Activated CD4-positive, alpha-beta T cell treated with anti-CD3 and anti-CD28 coated beads, Interleukin-2, amount 10 ng/mL, durations not matched to agents 7 days and 5 days (primary cell): ENCODE data around the gene CNPY4. TPM values are rescaled to one million over a fixed set of nuclear protein-coding genes. Genes with fewer than 3 reads are reported as not detected.
A peak's percentile ranks its signal among the peaks of the same experiment; 100 is the strongest.
"Not testable (repeated sequence)": the region's sequence is repeated elsewhere in the genome, so short reads cannot be mapped to it uniquely, and the experiment has no call there.

Experiments used
- CTCF ChIA-PET: fragments of 350-600 bp; sonication (Branson Sonifier 250); formaldehyde crosslinking; loops from one replicate; lab custom pipeline; 2021; ENCODE audit warnings: antibody characterized with exemption; lab: Charles Lee
- POLR2A ChIA-PET: fragments of 350-600 bp; sonication (Branson Sonifier 250); formaldehyde crosslinking; loops from one replicate; lab custom pipeline; 2021; ENCODE audit warnings: antibody characterized with exemption; lab: Charles Lee
- DNase-seq: peaks from one replicate; pipeline ENCODE4 v3.0.0-alpha.2; 2020
- H3K27ac Mint-ChIP-seq: one replicate; pipeline ENCODE4 v1.8.0; 2021; ENCODE audit warnings: mild to moderate bottlenecking, moderate library complexity, mixed read lengths
- H3K27me3 Mint-ChIP-seq: one replicate; pipeline ENCODE4 v1.8.0; 2021; ENCODE audit warnings: mixed read lengths
- H3K36me3 Mint-ChIP-seq: one replicate; pipeline ENCODE4 v1.8.0; 2021; ENCODE audit warnings: low read depth, mixed read lengths
- H3K4me1 Mint-ChIP-seq: one replicate; pipeline ENCODE4 v1.8.0; 2021; ENCODE audit warnings: mixed read lengths
- H3K4me3 Mint-ChIP-seq: one replicate; pipeline ENCODE4 v1.8.0; 2021; ENCODE audit warnings: mild to moderate bottlenecking, moderate library complexity, mixed read lengths
- H3K9me3 Mint-ChIP-seq: one replicate; pipeline ENCODE4 v1.8.0; 2021; ENCODE audit warnings: mixed read lengths
- total RNA-seq, 2 experiments: library from RNA; stranded (reverse); gene quantifications; one replicate each; pipeline ENCODE4 v1.2.3, GENCODE V29; 2021

The CNPY4 gene
- total RNA-seq, 2 experiments from 2014 or later, result 40.5 to 40.7 TPM

GRCh38 chr7:100146350-100146749 is 26.9 kb downstream of the CNPY4 start:
- H3K27me3 Mint-ChIP-seq, H3K9me3 Mint-ChIP-seq, H3K4me3 Mint-ChIP-seq, H3K27ac Mint-ChIP-seq, DNase-seq: not testable (repeated sequence)
- Mint-ChIP-seq H3K36me3 (peaks cover 12% of the 10 kb centered on the region), H3K4me1 (peaks cover 25% of the 10 kb centered on the region)
- POLR2A ChIA-PET, result interaction anchor here (0.7 kb wide), 1 partner anchor 11 kb away, joined by 3 read pairs; no protein-coding TSS in a partner anchor
- CTCF ChIA-PET, result interaction anchor here (1.1 to 3.5 kb wide), 3 partner anchors 12 to 15 kb away, joined by 4 to 17 read pairs (median 10); no protein-coding TSS in a partner anchor

- Mint-ChIP-seq H3K27me3 (no peaks in the 10 kb centered on the region), H3K36me3 (peaks cover 18% of the 10 kb centered on the region), H3K9me3 (no peaks in the 10 kb centered on the region), H3K27ac (no peak overlapping the region), H3K4me3 (no peak overlapping the region), H3K4me1 (peaks cover 30% of the 10 kb centered on the region)
- ChIA-PET CTCF (interaction anchor here (1.1 to 3.5 kb wide), 3 partner anchors 11 to 17 kb away, joined by 4 to 17 read pairs (median 9); no protein-coding TSS in a partner anchor), POLR2A (no interaction called here)
- DNase-seq, result no peak
Observed at GRCh38 chr7:100147278-100147677, 27.8 kb downstream of the CNPY4 start.

GRCh38 chr7:100148225-100148558 is 28.8 kb downstream of the CNPY4 start:
- H3K9me3 Mint-ChIP-seq, result no peaks in the 10 kb centered on the region
- H3K36me3 Mint-ChIP-seq, result peaks cover 22% of the 10 kb centered on the region
- DNase-seq, result no peak
- ChIA-PET CTCF (interaction anchor here (0.6 to 3.5 kb wide), 8 partner anchors 9 to 281 kb away, joined by 3 to 17 read pairs (median 4); partner anchors contain the start of genes MBLAC1, MEPCE and ZCWPW1), POLR2A (interaction anchor here (0.9 to 1.0 kb wide), 3 partner anchors 14 to 25 kb away, joined by 3 to 4 read pairs (median 3); no protein-coding TSS in a partner anchor)
- no peaks in the 10 kb centered on the region for H3K27me3 Mint-ChIP-seq
- H3K4me3 Mint-ChIP-seq, result peak overlapping the region; percentile 97
- peak overlapping the region; percentile 88 for H3K27ac Mint-ChIP-seq
- peaks cover 36% of the 10 kb centered on the region for H3K4me1 Mint-ChIP-seq

GRCh38 chr7:100148559-100149328 is 29.3 kb downstream of the CNPY4 start, which contains the start of gene LAMTOR4:
Gene LAMTOR4 (plus strand): TSS chr7:100148918. CDS start chr7:100148973, 55 bp downstream.
- Mint-ChIP-seq H3K27me3 (no peaks in the 10 kb centered on the region), H3K4me1 (peaks cover 42% of the 10 kb centered on the region), H3K27ac (peak within 1 kb of the TSS; percentile 88), H3K9me3 (no peaks in the 10 kb centered on the region), H3K36me3 (peaks cover 25% of the 10 kb centered on the region), H3K4me3 (peak within 1 kb of the TSS; percentile 97)
- DNase-seq, result peak; percentile 100
- CTCF ChIA-PET, result interaction anchor here (0.6 to 3.5 kb wide), 8 partner anchors 10 to 280 kb away, joined by 3 to 17 read pairs (median 4); partner anchors contain the start of genes MEPCE and ZCWPW1
- POLR2A ChIA-PET, result interaction anchor here (0.9 to 1.0 kb wide), 3 partner anchors 15 to 25 kb away, joined by 3 to 4 read pairs (median 3); no protein-coding TSS in a partner anchor

GRCh38 chr7:100152404-100152803 is 33.0 kb downstream of the CNPY4 start:
- Mint-ChIP-seq H3K4me1 (peaks cover 70% of the 10 kb centered on the region), H3K27ac (peak overlapping the region; percentile 43), H3K9me3 (no peaks in the 10 kb centered on the region), H3K27me3 (no peaks in the 10 kb centered on the region), H3K4me3 (no peak overlapping the region), H3K36me3 (peaks cover 51% of the 10 kb centered on the region)
- DNase-seq, result no peak
- CTCF ChIA-PET, result interaction anchor here (0.6 kb wide), 1 partner anchor 920 kb away, joined by 3 read pairs; no protein-coding TSS in a partner anchor
- POLR2A ChIA-PET, result no interaction called here

- no peak overlapping the region for H3K4me3 Mint-ChIP-seq
- peaks cover 55% of the 10 kb centered on the region for H3K36me3 Mint-ChIP-seq
- no peaks in the 10 kb centered on the region for H3K27me3 Mint-ChIP-seq
- H3K9me3 Mint-ChIP-seq, result no peaks in the 10 kb centered on the region
- ChIA-PET POLR2A (no interaction called here), CTCF (interaction anchor here (1.9 kb wide), 1 partner anchor 20 kb away, joined by 4 read pairs; no protein-coding TSS in a partner anchor)
- DNase-seq, result no peak
- H3K27ac Mint-ChIP-seq, result no peak overlapping the region
- peaks cover 71% of the 10 kb centered on the region for H3K4me1 Mint-ChIP-seq
Observed at GRCh38 chr7:100152937-100153666, 33.7 kb downstream of the CNPY4 start.

- no peak for DNase-seq
- Mint-ChIP-seq H3K4me3 (no peak overlapping the region), H3K27ac (no peak overlapping the region), H3K27me3 (no peaks in the 10 kb centered on the region), H3K36me3 (peaks cover 53% of the 10 kb centered on the region), H3K4me1 (peaks cover 66% of the 10 kb centered on the region), H3K9me3 (no peaks in the 10 kb centered on the region)
- CTCF ChIA-PET, result interaction anchor here (1.0 to 1.9 kb wide), 2 partner anchors 12 to 21 kb away, joined by 3 to 4 read pairs; no protein-coding TSS in a partner anchor
- POLR2A ChIA-PET, result no interaction called here
Observed at GRCh38 chr7:100153708-100154535, 34.5 kb downstream of the CNPY4 start.

GRCh38 chr7:100154651-100155491 is 35.4 kb downstream of the CNPY4 start:
- Mint-ChIP-seq H3K9me3 (no peaks in the 10 kb centered on the region), H3K4me1 (peaks cover 72% of the 10 kb centered on the region), H3K4me3 (no peak overlapping the region), H3K27me3 (no peaks in the 10 kb centered on the region), H3K27ac (no peak overlapping the region), H3K36me3 (peaks cover 55% of the 10 kb centered on the region)
- POLR2A ChIA-PET, result no interaction called here
- CTCF ChIA-PET, result interaction anchor here (1.0 to 1.9 kb wide), 3 partner anchors 11 to 63 kb away, joined by 3 to 4 read pairs (median 3); no protein-coding TSS in a partner anchor
- no peak for DNase-seq

- Mint-ChIP-seq H3K36me3 (peaks cover 48% of the 10 kb centered on the region), H3K27ac (no peak overlapping the region), H3K4me1 (peaks cover 65% of the 10 kb centered on the region), H3K9me3 (no peaks in the 10 kb centered on the region), H3K27me3 (no peaks in the 10 kb centered on the region), H3K4me3 (no peak overlapping the region)
- CTCF ChIA-PET, result interaction anchor here (1.1 kb wide), 1 partner anchor 62 kb away, joined by 3 read pairs; no protein-coding TSS in a partner anchor
- POLR2A ChIA-PET, result interaction anchor here (0.6 kb wide), 1 partner anchor 27 kb away, joined by 4 read pairs; no protein-coding TSS in a partner anchor
- DNase-seq, result no peak
Observed at GRCh38 chr7:100155553-100156317, 36.3 kb downstream of the CNPY4 start.

GRCh38 chr7:100156331-100157068 is 37.1 kb downstream of the CNPY4 start:
- Mint-ChIP-seq H3K9me3 (no peaks in the 10 kb centered on the region), H3K4me3 (peak overlapping the region; percentile 87), H3K4me1 (peaks cover 67% of the 10 kb centered on the region), H3K27me3 (no peaks in the 10 kb centered on the region), H3K36me3 (peaks cover 46% of the 10 kb centered on the region), H3K27ac (peak overlapping the region; percentile 36)
- ChIA-PET CTCF (interaction anchor here (0.8 to 1.0 kb wide), 3 partner anchors 10 to 34 kb away, joined by 3 read pairs; partner anchors contain the start of gene GAL3ST4), POLR2A (interaction anchor here (0.5 to 1.0 kb wide), 3 partner anchors 9 to 26 kb away, joined by 3 to 4 read pairs (median 4); no protein-coding TSS in a partner anchor)
- no peak for DNase-seq
